Muscle of back (tissue), 11 donors: ENCODE results near the gene TRIM58. TPM values are rescaled to one million over a fixed set of nuclear protein-coding genes. Genes with fewer than 3 reads are reported as not detected.
A peak's percentile ranks its signal among the peaks of the same experiment; 100 is the strongest.

Source experiments
- DNase-seq, 3 donors: peaks; one replicate each; pipeline versions ENCODE4 v3.0.0 to v3.0.0-alpha.2; 2013
- polyA plus RNA-seq, 10 donors: library from polyadenylated mRNA; unstranded; fragments of 120-200 nt; gene quantifications; one replicate each; pipeline ENCODE4 v1.2.1, GENCODE V29; 2013; ENCODE audit not compliant: insufficient read length in 10 of 10

TRIM58 gene
- polyA plus RNA-seq, 10 donors, result 2.3 to 11.2 (median 4.2) TPM

- DNase-seq, result no peak
Measured at GRCh38 chr1:247883346-247883745, 26.4 kb downstream of the TRIM58 start.

GRCh38 chr1:247884797-247885413 lies 27.9 kb downstream of the TRIM58 start:
- no peak for DNase-seq

- no peak for DNase-seq
Measured at GRCh38 chr1:247895163-247895637, 38.2 kb downstream of the TRIM58 start, which contains the start of gene OR2W3. OR2W3 (plus strand) TSS chr1:247895587; CDS start chr1:247895587, 0 bp downstream.

GRCh38 chr1:247895976-247896375 lies 39.0 kb downstream of the TRIM58 start:
- no peak for DNase-seq

GRCh38 chr1:247904122-247904521 lies 47.1 kb downstream of the TRIM58 start:
- DNase-seq, result no peak

- DNase-seq, result no peak
Measured at GRCh38 chr1:247905181-247905580, 48.2 kb downstream of the TRIM58 start.

GRCh38 chr1:247905910-247906503 lies 49.0 kb downstream of the TRIM58 start:
- no peak for DNase-seq

GRCh38 chr1:247906504-247907047 lies 49.6 kb downstream of the TRIM58 start:
- DNase-seq, result peak in 1 of 3 donors; percentile 1

GRCh38 chr1:247908766-247909165 lies 51.8 kb downstream of the TRIM58 start:
- no peak for DNase-seq

- DNase-seq, result no peak
Measured at GRCh38 chr1:247913786-247914185, 56.8 kb downstream of the TRIM58 start.

GRCh38 chr1:247914941-247915662 lies 58.1 kb downstream of the TRIM58 start:
- no peak for DNase-seq

- DNase-seq, result no peak
Measured at GRCh38 chr1:247919952-247920351, 63.0 kb downstream of the TRIM58 start, which contains the start of gene OR2T8. OR2T8 (plus strand) TSS chr1:247920252; CDS start chr1:247921018, 766 bp downstream.

GRCh38 chr1:247923941-247924340 lies 67.0 kb downstream of the TRIM58 start:
- DNase-seq, result no peak

GRCh38 chr1:247924868-247925267 lies 67.9 kb downstream of the TRIM58 start, which contains the start of gene OR2AJ1:
OR2AJ1 (plus strand) TSS chr1:247924889; CDS start chr1:247933769, 8,880 bp downstream.
- DNase-seq, result no peak

Other genes starting within 250 kb of the TRIM58 start
- gene OR13G1, start 177.4 kb upstream of the TRIM58 start, polyA plus RNA-seq, result not detected
- gene OR6F1, start 140.5 kb upstream of the TRIM58 start, polyA plus RNA-seq, result not detected
- gene OR14K1, start 118.6 kb upstream of the TRIM58 start, polyA plus RNA-seq, result not detected
- not detected for gene OR14A2, start 109.0 kb upstream of the TRIM58 start, polyA plus RNA-seq
- not detected for gene OR1C1, start 96.6 kb upstream of the TRIM58 start, polyA plus RNA-seq
- gene OR14A16, start 33.1 kb upstream of the TRIM58 start, polyA plus RNA-seq, result not detected
- not detected for gene OR11L1, start 15.3 kb upstream of the TRIM58 start, polyA plus RNA-seq
- 1 to 10 TPM in 6 of 10 donors, under 1 TPM in 4; 0.30 to 2.2 (median 1.5) TPM for gene OR2W3, start 38.4 kb downstream of the TRIM58 start, polyA plus RNA-seq
- under 1 TPM in 2 of 10 donors, not detected in 8; 0.19 to 0.27 TPM for gene OR2T8, start 63.1 kb downstream of the TRIM58 start, polyA plus RNA-seq
- gene OR2AJ1, start 67.7 kb downstream of the TRIM58 start, polyA plus RNA-seq, result not detected
- not detected for gene OR2L8, start 91.7 kb downstream of the TRIM58 start, polyA plus RNA-seq
- gene OR2AK2, start 108.0 kb downstream of the TRIM58 start, polyA plus RNA-seq, result not detected
- not detected for gene OR2L5, start 156.5 kb downstream of the TRIM58 start, polyA plus RNA-seq
- gene OR2L2, start 172.9 kb downstream of the TRIM58 start, polyA plus RNA-seq, result under 1 TPM in 3 of 10 donors, not detected in 7; 0.04 to 0.08 (median 0.06) TPM
- not detected for gene OR2L3, start 189.6 kb downstream of the TRIM58 start, polyA plus RNA-seq
- gene OR2L13, start 238.0 kb downstream of the TRIM58 start, polyA plus RNA-seq, result under 1 TPM in 1 of 10 donors, not detected in 9; 0.05 TPM